CD14-positive monocyte (primary cell): ENCODE results near the gene FADS1. TPM values are rescaled to one million over a fixed set of nuclear protein-coding genes. Genes with fewer than 3 reads are reported as not detected.
A peak's percentile ranks its signal among the peaks of the same experiment; 100 is the strongest.

ENCODE experiments used
- DNase-seq, 3 donors: peaks; one replicate each; pipeline ENCODE4 v3.0.0-alpha.2; 2011 to 2022
- H2AFZ ChIP-seq: 2 replicates; pipeline ENCODE4 v1.6.0; 2012; ENCODE audit warnings: mild to moderate bottlenecking, low read depth, low read length, inconsistent platforms; ENCODE audit not compliant: insufficient read depth, poor library complexity, severe bottlenecking
- H3K27ac ChIP-seq, 2 donors: 1 replicate in 1 of 2; 2 replicates in 1 of 2; pipeline ENCODE4 v1.5.1; 2012 to 2013; ENCODE audit warnings: low read length in 2 of 2, control low read depth in 1 of 2, inconsistent platforms in 1 of 2, low read depth in 1 of 2, mild to moderate bottlenecking in 1 of 2
- H3K27me3 ChIP-seq, 2 donors: one replicate each; pipeline versions ENCODE4 v1.6.0 to v1.6.1; 2011 to 2013; ENCODE audit warnings: low read length in 2 of 2; ENCODE audit not compliant: control insufficient read depth in 2 of 2, insufficient read depth in 2 of 2
- H3K36me3 ChIP-seq, 2 donors: replicated peaks in 1 of 2; 1 replicate in 1 of 2; 2 replicates in 1 of 2; pipeline versions ENCODE4 v1.5.1 to v1.6.1; 2012 to 2013; ENCODE audit warnings: low read length in 2 of 2, control low read depth in 1 of 2, inconsistent platforms in 1 of 2, mild to moderate bottlenecking in 1 of 2; ENCODE audit not compliant: insufficient read depth in 2 of 2, control insufficient read depth in 1 of 2
- H3K4me1 ChIP-seq, 2 donors: 1 replicate in 1 of 2; 2 replicates in 1 of 2; pipeline versions ENCODE4 v1.5.1 to v1.6.1; 2012 to 2013; ENCODE audit warnings: low read length in 2 of 2, control low read depth in 1 of 2, inconsistent platforms in 1 of 2, mild to moderate bottlenecking in 1 of 2, moderate library complexity in 1 of 2; ENCODE audit not compliant: insufficient read depth in 2 of 2, control insufficient read depth in 1 of 2
- H3K4me2 ChIP-seq: replicated peaks from 2 replicates; pipeline ENCODE3; 2012; ENCODE audit warnings: low read length, moderate library complexity, mild to moderate bottlenecking; ENCODE audit not compliant: poor library complexity, severe bottlenecking; ENCODE audit errors: extremely low read depth
- H3K4me3 ChIP-seq, 3 experiments: fragments of 200-600 bp in 1 of 3; sonication (generic) in 1 of 3; replicated peaks in 1 of 3; 1 replicate in 2 of 3; 2 replicates in 1 of 3; pipeline ENCODE4 v1.5.1; 2011 to 2013; ENCODE audit warnings: low read length in 3 of 3, mild to moderate bottlenecking in 3 of 3, control low read depth in 2 of 3, low read depth in 2 of 3, inconsistent platforms in 1 of 3, moderate library complexity in 1 of 3
- H3K79me2 ChIP-seq: 2 replicates; pipeline ENCODE4 v1.6.0; 2012; ENCODE audit warnings: mild to moderate bottlenecking, control low read depth, inconsistent platforms, low read length, moderate library complexity; ENCODE audit not compliant: insufficient read depth
- H3K9ac ChIP-seq: 2 replicates; pipeline ENCODE4 v1.6.0; 2017; ENCODE audit warnings: low read length, mild to moderate bottlenecking; ENCODE audit not compliant: insufficient read depth, poor library complexity, severe bottlenecking
- H3K9me3 ChIP-seq, 2 donors: replicated peaks in 1 of 2; 1 replicate in 1 of 2; 2 replicates in 1 of 2; pipeline versions ENCODE4 v1.5.1 to v1.6.1; 2012 to 2013; ENCODE audit warnings: low read length in 2 of 2, control low read depth in 1 of 2; ENCODE audit not compliant: control insufficient read depth in 1 of 2, insufficient read depth in 1 of 2
- H4K20me1 ChIP-seq: 2 replicates; pipeline ENCODE4 v1.6.0; 2012; ENCODE audit warnings: mild to moderate bottlenecking, low read length, control low read depth, moderate library complexity; ENCODE audit not compliant: insufficient read depth
- H3K27ac Mint-ChIP-seq, 7 donors: one replicate each; pipeline ENCODE4 v1.8.0; 2020; ENCODE audit warnings: mild to moderate bottlenecking in 7 of 7, mixed read lengths in 7 of 7, moderate library complexity in 6 of 7, inconsistent platforms in 2 of 7
- H3K27me3 Mint-ChIP-seq, 3 donors: one replicate each; pipeline ENCODE4 v1.8.0; 2021 to 2022; ENCODE audit warnings: low read depth in 3 of 3, mild to moderate bottlenecking in 3 of 3, mixed read lengths in 3 of 3, moderate library complexity in 3 of 3, inconsistent platforms in 1 of 3
- H3K36me3 Mint-ChIP-seq, 2 donors: one replicate each; pipeline ENCODE4 v1.8.0; 2020; ENCODE audit warnings: mixed read lengths in 2 of 2, inconsistent platforms in 1 of 2, mild to moderate bottlenecking in 1 of 2
- H3K4me1 Mint-ChIP-seq: one replicate; pipeline ENCODE4 v1.8.0; 2020; ENCODE audit warnings: mild to moderate bottlenecking, mixed read lengths
- H3K4me3 Mint-ChIP-seq, 2 donors: one replicate each; pipeline ENCODE4 v1.8.0; 2020; ENCODE audit warnings: mild to moderate bottlenecking in 2 of 2, mixed read lengths in 2 of 2, moderate library complexity in 1 of 2
- H3K9me3 Mint-ChIP-seq, 7 donors: one replicate each; pipeline ENCODE4 v1.8.0; 2020 to 2022; ENCODE audit warnings: mixed read lengths in 7 of 7, mild to moderate bottlenecking in 6 of 7, moderate library complexity in 6 of 7, inconsistent platforms in 2 of 7
- WGBS: methylation state at CpG from one replicate; pipeline ENCODE4 v1.1.5; 2013; ENCODE audit warnings: missing lambda C conversion rate; ENCODE audit not compliant: insufficient coverage; 5-methylcytosine and 5-hydroxymethylcytosine counted together
- intact Hi-C, 2 donors: fragments of 100-400 bp; cut with micrococcal nuclease; formaldehyde crosslinking; loops; one replicate each; pipeline versions ENCODE4 v1.15.0 to v1.15.1; 2023
- polyA plus RNA-seq, 3 donors: library from polyadenylated mRNA; depleted of rRNA in 1 of 3; unstranded in 2 of 3; stranded (reverse) in 1 of 3; fragments of 300-500 nt in 2 of 3; fragments of >200 nt in 1 of 3; fragmentation: Illumina TruSeq in 2 of 3; gene quantifications; 1 replicate in 2 of 3; 2 replicates in 1 of 3; pipeline ENCODE4 v1.2.3, GENCODE V29; 2012 to 2021
- TF ChIP-seq, protein P1 (sequence below): fragments of 200-600 bp; IDR thresholded peaks from one replicate; pipeline ENCODE4 v1.8.0; 2022; ENCODE audit warnings: antibody characterized with exemption, mild to moderate bottlenecking

The FADS1 gene
- polyA plus RNA-seq, 3 donors: 10.6 to 31.8 (median 29.2) TPM

DNA sequence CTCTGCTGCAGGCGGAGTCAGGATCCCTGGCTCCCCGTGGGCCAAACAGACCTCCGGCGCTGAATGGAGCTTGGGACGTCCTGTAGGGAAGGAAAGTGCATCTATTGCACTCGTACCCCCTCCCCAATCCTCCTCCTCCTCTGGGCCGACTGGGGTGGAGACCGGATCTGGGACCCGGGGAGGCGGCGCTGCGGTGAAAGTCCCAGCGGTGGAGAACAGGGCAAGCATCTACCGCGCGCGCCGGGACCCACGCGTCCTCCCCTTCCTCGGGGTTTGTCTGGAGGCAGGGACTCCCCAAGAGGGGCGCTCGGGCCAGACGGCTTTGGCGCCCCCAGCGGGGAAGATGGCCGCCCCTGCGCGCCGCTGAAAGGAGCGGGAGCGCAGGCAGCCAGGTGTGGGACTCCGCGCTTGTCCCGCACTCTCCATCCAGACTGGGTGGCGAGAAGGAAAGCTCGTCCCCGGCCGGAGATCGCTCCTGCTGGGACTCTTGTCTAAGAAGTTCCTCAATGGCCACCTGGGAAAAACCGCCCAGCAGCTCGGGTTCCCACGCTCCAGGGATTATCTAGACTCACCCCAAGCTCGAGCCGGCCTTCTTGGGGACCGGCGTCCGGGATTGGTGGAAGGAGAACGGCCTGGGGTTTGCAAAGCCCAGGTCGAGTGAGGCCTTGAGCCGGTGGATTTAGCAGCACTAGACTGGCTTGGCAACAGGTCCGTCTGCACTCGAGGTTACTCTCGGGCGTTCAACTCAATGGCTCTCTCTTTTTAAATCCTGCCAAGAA is 12.0 kb upstream of the FADS1 start:
- Mint-ChIP-seq H3K9me3 (peaks cover 0 to 3% (median 0%) of the 10 kb centered on the region in 7 donors), H3K27me3 (peaks cover 17 to 21% (median 18%) of the 10 kb centered on the region in 3 donors), H3K27ac (peak overlapping the region in 4 of 7 donors; percentile 46 to 86 (median 62)), H3K4me1 (peaks cover 60% of the 10 kb centered on the region), H3K4me3 (peak overlapping the region; percentile 88 to 95), H3K36me3 (peaks cover 5 to 7% of the 10 kb centered on the region in 2 donors)
- Histone ChIP-seq H3K4me2 (peak overlapping the region; percentile 97), H3K27me3 (peaks cover 0 to 15% of the 10 kb centered on the region in 2 donors), H3K9me3 (no peaks in the 10 kb centered on the region), H3K27ac (no peak overlapping the region), H3K79me2 (peaks cover 25% of the 10 kb centered on the region), H3K4me3 (peak overlapping the region; percentile 42 to 77 (median 63)), H3K36me3 (no peaks in the 10 kb centered on the region), H2AFZ (peak overlapping the region; percentile 92), H3K4me1 (peaks cover 54 to 65% of the 10 kb centered on the region in 2 donors), H3K9ac (peak overlapping the region; percentile 64), H4K20me1 (no peaks in the 10 kb centered on the region)
- no peak for DNase-seq
- intact Hi-C loops: no loop called here
- WGBS: under 1% methylated on average over 52 of the region's 55 CpGs
- TF ChIP-seq, protein P1, sequence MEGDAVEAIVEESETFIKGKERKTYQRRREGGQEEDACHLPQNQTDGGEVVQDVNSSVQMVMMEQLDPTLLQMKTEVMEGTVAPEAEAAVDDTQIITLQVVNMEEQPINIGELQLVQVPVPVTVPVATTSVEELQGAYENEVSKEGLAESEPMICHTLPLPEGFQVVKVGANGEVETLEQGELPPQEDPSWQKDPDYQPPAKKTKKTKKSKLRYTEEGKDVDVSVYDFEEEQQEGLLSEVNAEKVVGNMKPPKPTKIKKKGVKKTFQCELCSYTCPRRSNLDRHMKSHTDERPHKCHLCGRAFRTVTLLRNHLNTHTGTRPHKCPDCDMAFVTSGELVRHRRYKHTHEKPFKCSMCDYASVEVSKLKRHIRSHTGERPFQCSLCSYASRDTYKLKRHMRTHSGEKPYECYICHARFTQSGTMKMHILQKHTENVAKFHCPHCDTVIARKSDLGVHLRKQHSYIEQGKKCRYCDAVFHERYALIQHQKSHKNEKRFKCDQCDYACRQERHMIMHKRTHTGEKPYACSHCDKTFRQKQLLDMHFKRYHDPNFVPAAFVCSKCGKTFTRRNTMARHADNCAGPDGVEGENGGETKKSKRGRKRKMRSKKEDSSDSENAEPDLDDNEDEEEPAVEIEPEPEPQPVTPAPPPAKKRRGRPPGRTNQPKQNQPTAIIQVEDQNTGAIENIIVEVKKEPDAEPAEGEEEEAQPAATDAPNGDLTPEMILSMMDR: peak; percentile 23

DNA sequence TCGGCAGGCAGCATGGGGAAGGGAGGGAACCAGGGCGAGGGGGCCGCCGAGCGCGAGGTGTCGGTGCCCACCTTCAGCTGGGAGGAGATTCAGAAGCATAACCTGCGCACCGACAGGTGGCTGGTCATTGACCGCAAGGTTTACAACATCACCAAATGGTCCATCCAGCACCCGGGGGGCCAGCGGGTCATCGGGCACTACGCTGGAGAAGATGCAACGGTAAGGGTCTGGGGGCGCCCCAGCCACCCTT is 11.5 kb upstream of the FADS1 start:
- Mint-ChIP-seq H3K9me3 (peaks cover 0 to 3% (median 0%) of the 10 kb centered on the region in 7 donors), H3K36me3 (peaks cover 5 to 7% of the 10 kb centered on the region in 2 donors), H3K4me1 (peaks cover 57% of the 10 kb centered on the region), H3K27ac (peak overlapping the region in 6 of 7 donors; percentile 46 to 86 (median 72)), H3K27me3 (peaks cover 17 to 21% (median 18%) of the 10 kb centered on the region in 3 donors), H3K4me3 (peak overlapping the region; percentile 88 to 95)
- DNase-seq: no peak
- Histone ChIP-seq H3K4me3 (peak overlapping the region; percentile 42 to 77 (median 63)), H3K27me3 (peaks cover 0 to 15% of the 10 kb centered on the region in 2 donors), H4K20me1 (no peaks in the 10 kb centered on the region), H3K9ac (peak overlapping the region; percentile 64), H3K79me2 (peaks cover 20% of the 10 kb centered on the region), H3K4me1 (peaks cover 53 to 61% of the 10 kb centered on the region in 2 donors), H3K4me2 (peak overlapping the region; percentile 97), H3K36me3 (no peaks in the 10 kb centered on the region), H3K27ac (peak overlapping the region in 1 of 2 donors; percentile 59), H3K9me3 (no peaks in the 10 kb centered on the region), H2AFZ (peak overlapping the region; percentile 92)
- intact Hi-C loops: no loop called here
- 2% methylated on average over 11 of the region's 16 CpGs for WGBS
- TF ChIP-seq, protein P1: no peak
